ENCODE results near the gene SS18. TPM values are rescaled to one million over a fixed set of nuclear protein-coding genes. Genes with fewer than 3 reads are reported as not detected.
"Not testable (repeated sequence)": the region's sequence is repeated elsewhere in the genome, so short reads cannot be mapped to it uniquely, and the experiment has no call there.

Gene SS18, protein sequence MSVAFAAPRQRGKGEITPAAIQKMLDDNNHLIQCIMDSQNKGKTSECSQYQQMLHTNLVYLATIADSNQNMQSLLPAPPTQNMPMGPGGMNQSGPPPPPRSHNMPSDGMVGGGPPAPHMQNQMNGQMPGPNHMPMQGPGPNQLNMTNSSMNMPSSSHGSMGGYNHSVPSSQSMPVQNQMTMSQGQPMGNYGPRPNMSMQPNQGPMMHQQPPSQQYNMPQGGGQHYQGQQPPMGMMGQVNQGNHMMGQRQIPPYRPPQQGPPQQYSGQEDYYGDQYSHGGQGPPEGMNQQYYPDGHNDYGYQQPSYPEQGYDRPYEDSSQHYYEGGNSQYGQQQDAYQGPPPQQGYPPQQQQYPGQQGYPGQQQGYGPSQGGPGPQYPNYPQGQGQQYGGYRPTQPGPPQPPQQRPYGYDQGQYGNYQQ
- 86.7 to 102 TPM (median 92.2 TPM) in 3 replicates for total RNA-seq
- long read RNA-seq, transcript SS18-201 (10 exons, 1,836 nt) = major isoform, 173 of 228 reads
- long read RNA-seq, transcript SS18-203 (11 exons, 3,414 nt) = minor isoform, 20 of 228 reads
- long read RNA-seq, partial matches to known transcripts = 9 of 228 reads
- long read RNA-seq, other reads (novel, unspliced or antisense) = 24 of 228 reads

- peak; percentile 33 for TF ChIP-seq CTCF (IDR thresholded peaks at IDR 0.05)
- H3K9me3 Mint-ChIP-seq (ENCODE audit: low read depth) = no peaks in the 10 kb centered on the region
- peaks cover 3% of the 10 kb centered on the region for H3K36me3 Mint-ChIP-seq (ENCODE audit: low read depth)
- H3K27me3 Mint-ChIP-seq (ENCODE audit: low read depth) = no peaks in the 10 kb centered on the region
- H3K4me3 Mint-ChIP-seq (ENCODE audit: unreplicated experiment) = peak within 1 kb of the TSS; percentile 95
- H3K27ac Mint-ChIP-seq (ENCODE audit: unreplicated experiment) = peak within 1 kb of the TSS; percentile 99
- H3K4me1 Mint-ChIP-seq (ENCODE audit: low read depth) = peaks cover 31% of the 10 kb centered on the region
- DNase-seq (ENCODE audit: low spot score) = peak; percentile 97
Measured at GRCh38 chr18:26090130-26091046, at the start of gene SS18. SS18 (minus strand) TSS chr18:26090613; CDS start chr18:26090569, 44 bp downstream.

DNA sequence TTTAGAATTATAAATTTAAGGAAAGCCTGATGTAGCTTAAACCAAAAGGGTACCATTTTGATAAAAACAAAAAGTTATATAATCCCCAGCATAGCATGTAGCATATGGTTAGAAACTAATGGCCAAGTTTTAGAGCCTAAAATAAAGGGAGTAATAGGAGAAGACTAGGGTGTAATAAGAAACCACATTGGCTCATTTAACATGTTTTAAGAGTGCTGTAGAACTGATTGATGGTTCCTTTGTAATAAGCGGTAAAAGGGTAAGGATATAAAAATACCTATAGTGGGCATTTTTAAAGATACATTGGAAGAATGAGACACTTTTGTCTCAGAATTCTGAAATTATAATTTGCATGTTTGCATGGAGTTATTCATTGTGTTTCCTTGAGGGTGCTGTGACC is 45.1 kb upstream of the SS18 start:
- peaks cover 8% of the 10 kb centered on the region for H3K9me3 Mint-ChIP-seq (ENCODE audit: low read depth)
- DNase-seq (ENCODE audit: low spot score) = no peak
- H3K27ac Mint-ChIP-seq (ENCODE audit: unreplicated experiment) = no peak overlapping the region
- H3K4me3 Mint-ChIP-seq (ENCODE audit: unreplicated experiment) = no peak overlapping the region
- no peaks in the 10 kb centered on the region for H3K4me1 Mint-ChIP-seq (ENCODE audit: low read depth)
- TF ChIP-seq CTCF (IDR thresholded peaks at IDR 0.05) = no peak
- H3K27me3 Mint-ChIP-seq (ENCODE audit: low read depth) = peaks cover 3% of the 10 kb centered on the region
- no peaks in the 10 kb centered on the region for H3K36me3 Mint-ChIP-seq (ENCODE audit: low read depth)

DNA sequence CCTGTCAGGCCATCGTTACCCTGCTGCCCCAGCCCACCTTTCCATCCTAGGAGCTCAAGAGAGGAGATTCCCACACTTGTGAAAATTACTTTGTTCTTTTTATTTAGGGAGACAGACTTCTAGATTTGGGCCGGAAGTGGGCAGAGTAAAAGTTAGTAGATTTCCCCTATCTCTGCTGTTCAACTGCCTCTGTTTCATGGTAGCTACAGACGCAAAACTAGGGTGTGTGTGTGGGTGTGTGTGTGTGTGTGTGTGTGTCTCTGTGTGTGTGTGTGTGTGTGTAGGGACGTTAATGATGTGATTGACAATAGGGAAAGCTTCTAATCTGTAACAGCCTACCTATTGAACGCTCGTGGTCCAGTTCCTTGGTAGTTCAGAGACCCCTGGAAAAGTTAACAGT is 43.7 kb upstream of the SS18 start:
- DNase-seq (ENCODE audit: low spot score) = no peak
- H3K4me1 Mint-ChIP-seq (ENCODE audit: low read depth) = no peaks in the 10 kb centered on the region
- TF ChIP-seq CTCF (IDR thresholded peaks at IDR 0.05) = no peak
- H3K27ac Mint-ChIP-seq (ENCODE audit: unreplicated experiment) = no peak overlapping the region
- H3K4me3 Mint-ChIP-seq (ENCODE audit: unreplicated experiment) = no peak overlapping the region
- H3K9me3 Mint-ChIP-seq (ENCODE audit: low read depth) = no peaks in the 10 kb centered on the region
- peaks cover 3% of the 10 kb centered on the region for H3K27me3 Mint-ChIP-seq (ENCODE audit: low read depth)
- no peaks in the 10 kb centered on the region for H3K36me3 Mint-ChIP-seq (ENCODE audit: low read depth)

DNA sequence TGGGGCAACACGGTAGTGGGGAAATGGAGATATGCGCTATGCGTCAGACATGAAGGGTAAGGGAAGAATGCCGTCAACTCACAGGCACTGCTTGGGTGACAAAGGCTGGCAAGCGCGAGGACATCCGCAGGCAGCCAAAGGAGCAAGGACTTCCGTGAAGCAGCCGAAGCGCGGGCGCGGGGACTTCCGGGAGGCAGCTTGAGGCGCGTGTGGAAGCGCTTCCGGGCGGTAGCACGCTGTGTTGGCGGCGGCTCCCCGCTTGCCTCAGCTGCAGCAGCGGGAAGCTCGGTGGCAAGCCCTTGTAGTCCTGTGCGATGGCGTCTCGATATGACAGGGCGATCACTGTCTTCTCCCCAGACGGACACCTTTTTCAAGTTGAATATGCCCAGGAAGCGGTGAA is 43.2 kb upstream of the SS18 start, which contains the start of gene PSMA8:
TSS of gene PSMA8 (plus strand) at position 218 of the 400 bp plus-strand sequence. CDS start at position 315, 97 bp downstream.
- Mint-ChIP-seq H3K36me3 (ENCODE audit: low read depth) (no peaks in the 10 kb centered on the region), H3K4me1 (ENCODE audit: low read depth) (no peaks in the 10 kb centered on the region), H3K27ac (ENCODE audit: unreplicated experiment) (no peak within 1 kb of the TSS), H3K9me3 (ENCODE audit: low read depth) (no peaks in the 10 kb centered on the region), H3K27me3 (ENCODE audit: low read depth) (peaks cover 3% of the 10 kb centered on the region), H3K4me3 (ENCODE audit: unreplicated experiment) (no peak within 1 kb of the TSS)
- TF ChIP-seq CTCF (IDR thresholded peaks at IDR 0.05) = no peak
- DNase-seq (ENCODE audit: low spot score) = no peak

- not testable (repeated sequence) for H3K4me1 Mint-ChIP-seq (ENCODE audit: low read depth); H3K27ac Mint-ChIP-seq (ENCODE audit: unreplicated experiment); H3K36me3 Mint-ChIP-seq (ENCODE audit: low read depth); H3K27me3 Mint-ChIP-seq (ENCODE audit: low read depth); DNase-seq (ENCODE audit: low spot score); H3K9me3 Mint-ChIP-seq (ENCODE audit: low read depth); H3K4me3 Mint-ChIP-seq (ENCODE audit: unreplicated experiment)
Measured at GRCh38 chr18:26128192-26128591, 37.8 kb upstream of the SS18 start.

Data from chondrocyte (in vitro differentiated cells).